GM18498 (cell line): ENCODE results near the gene OMP.

Experiments
- ATAC-seq: cut with Tn5 transposase; IDR thresholded peaks from one replicate; pipeline ENCODE4 v1.9.1; 2021; ENCODE audit warnings: mild to moderate bottlenecking, moderate library complexity; ENCODE audit not compliant: unreplicated experiment

OMP gene

DNA sequence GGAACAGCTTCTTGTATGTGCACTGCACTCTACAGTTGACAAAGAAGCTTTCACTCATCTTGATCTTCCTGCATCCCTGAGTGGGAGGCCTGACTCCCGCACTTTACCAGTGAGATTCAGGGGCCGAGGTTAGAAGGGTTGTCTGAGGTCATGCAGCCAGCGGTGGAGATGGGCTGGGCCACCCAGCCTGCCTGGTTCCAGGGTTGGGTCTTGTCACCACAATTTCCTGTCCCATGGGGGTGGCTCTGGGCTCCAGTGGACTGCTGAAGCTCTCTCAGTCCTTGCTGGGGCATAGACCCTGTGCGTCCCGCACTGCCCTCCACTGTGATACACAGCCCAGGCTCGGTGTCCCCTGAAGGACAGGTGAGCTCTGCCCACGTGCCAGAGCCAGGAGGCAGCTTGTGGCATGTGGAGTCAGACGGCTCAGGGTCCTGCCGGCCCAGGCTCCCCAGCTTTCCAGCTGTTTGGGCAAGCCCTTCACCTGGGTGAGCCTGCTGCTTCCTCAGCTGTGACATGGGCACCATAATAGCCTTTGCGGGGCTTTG, 18.5 kb downstream of the OMP start:
- ATAC-seq: no peak

- ATAC-seq: no peak
Observed at GRCh38 chr11:77121876-77122575, 19.4 kb downstream of the OMP start.

DNA sequence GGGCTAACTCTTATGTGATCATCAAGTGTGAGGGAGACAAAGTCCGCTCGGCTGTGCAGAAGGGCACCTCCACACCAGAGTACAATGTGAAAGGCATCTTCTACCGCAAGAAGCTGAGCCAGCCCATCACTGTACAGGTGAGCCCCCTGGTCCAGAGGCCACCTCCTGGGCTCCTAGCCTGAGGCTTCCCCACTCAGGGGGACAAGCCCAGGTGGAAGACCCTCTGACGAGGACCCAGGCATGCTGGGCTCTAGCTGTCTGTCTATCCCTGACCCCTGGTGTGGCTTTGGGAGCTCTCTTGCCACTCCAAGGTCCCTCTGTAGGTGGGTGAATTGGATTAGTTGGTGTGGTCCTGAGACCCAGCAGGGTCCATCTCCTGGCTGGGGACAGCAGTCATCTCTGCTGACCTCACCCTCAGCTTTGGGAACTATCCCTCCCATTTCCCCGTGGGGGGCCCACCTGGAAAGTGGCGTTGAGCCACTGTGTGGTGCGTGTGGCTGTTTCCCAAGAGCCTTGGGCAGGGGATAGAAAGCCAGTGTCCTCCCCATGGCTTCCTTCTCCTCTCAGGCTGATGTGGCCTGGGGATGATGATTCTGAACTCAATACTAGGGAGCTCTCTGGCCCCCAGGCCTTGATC, 20.1 kb downstream of the OMP start:
- ATAC-seq: no peak

DNA sequence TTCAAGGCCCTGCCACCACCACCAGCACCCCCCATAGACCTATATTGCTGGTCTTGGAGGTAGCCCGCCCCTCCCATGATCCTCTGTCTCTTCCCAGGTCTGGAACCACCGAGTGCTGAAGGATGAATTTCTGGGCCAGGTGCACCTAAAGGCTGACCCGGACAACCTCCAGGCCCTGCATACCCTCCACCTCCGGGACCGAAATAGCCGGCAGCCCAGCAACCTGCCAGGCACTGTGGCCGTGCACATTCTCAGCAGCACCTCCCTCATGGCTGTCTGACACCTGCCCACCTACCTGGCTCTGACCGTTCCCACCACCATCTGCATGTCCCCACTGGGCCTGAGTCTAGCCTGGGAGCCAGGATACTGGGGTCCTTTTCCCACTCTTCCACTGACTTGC, 21.0 kb downstream of the OMP start:
- ATAC-seq: no peak

- ATAC-seq: no peak
Observed at GRCh38 chr11:77124041-77124440, 21.4 kb downstream of the OMP start.

GRCh38 chr11:77124488-77124887, 21.8 kb downstream of the OMP start:
- ATAC-seq: no peak

DNA sequence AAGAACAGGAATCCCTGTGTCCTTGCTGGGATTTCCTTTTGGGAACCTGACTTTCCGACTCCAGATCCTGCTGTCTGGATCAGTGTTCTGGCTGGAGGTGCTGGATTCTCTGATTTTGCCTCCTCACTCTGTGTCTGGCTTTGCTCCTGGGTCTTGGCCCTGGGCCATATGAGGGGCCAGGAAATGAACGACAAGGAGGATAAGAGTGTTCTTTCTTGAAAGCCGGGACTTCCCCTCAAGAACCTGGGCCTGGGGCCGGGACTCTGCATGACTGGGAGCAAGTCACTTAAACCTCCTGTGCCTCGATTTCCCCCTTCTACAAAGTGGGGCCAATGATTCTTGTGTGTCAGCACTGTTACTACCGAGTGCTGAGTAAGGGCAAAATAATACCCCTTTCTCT, 22.6 kb downstream of the OMP start:
- ATAC-seq: no peak

GRCh38 chr11:77125695-77126094, 23.1 kb downstream of the OMP start:
- no peak for ATAC-seq

DNA sequence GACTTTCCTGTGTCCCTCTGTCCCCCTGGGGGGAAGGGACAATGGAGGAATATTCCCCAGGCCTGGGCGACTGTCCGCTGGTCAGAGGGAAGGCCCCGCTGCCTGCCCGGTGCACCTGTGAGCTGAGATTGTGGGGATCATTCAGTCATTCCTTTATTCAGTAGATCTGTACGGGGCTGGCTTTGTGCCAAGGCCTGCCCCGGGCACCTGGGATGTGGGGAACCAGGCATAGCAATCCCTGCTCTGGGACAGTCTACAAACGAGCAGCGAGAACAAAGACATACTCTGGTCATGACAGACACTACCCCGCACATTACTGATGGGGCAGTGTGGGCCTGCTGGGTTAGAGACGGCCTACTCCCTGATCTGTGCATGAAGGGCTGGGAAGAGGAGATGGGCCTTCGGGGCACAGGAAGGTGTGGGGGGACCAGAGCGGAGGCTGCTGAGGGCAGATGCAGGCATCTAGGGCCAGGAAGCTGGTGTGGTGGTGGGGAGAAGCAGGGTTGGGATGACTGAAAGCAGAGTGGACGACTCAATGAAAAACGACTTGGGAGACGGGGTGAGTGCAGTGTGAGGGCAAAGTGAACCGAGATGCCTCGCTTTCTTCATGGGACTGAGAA, 23.6 kb downstream of the OMP start:
- ATAC-seq: no peak

GRCh38 chr11:77126861-77127234, 24.2 kb downstream of the OMP start:
- ATAC-seq: no peak

DNA sequence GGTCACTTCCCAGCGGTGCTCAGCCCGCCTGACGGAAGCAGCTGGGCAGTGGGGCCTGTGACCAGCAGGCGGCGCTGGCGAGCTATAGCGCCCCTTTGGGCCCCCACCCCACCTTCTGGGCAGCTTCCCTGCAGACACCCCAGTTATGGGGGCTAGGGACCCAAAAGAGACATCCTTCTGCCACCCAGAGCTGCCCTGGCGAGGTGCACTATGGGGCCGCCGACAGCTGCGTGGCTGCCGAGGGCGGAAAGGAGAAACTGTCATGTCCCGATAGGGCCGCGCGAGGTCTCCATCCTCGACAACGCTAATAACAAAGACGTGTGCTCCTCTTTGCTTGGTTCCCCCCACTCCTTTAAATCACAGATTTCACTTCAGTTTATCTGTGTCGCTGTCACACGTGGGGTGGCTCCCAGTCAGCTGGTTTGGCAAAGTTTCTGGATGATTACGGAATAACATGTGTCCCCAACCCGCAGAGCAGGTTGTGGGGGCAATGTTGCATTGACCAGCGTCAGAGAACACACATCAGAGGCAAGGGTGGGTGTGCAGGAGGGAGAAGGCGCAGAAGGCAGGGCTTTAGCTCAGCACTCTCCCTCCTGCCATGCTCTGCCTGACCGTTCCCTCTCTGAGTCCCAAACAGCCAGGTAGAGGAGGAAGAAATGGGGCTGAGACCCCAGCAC, 24.7 kb downstream of the OMP start:
- ATAC-seq: no peak

DNA sequence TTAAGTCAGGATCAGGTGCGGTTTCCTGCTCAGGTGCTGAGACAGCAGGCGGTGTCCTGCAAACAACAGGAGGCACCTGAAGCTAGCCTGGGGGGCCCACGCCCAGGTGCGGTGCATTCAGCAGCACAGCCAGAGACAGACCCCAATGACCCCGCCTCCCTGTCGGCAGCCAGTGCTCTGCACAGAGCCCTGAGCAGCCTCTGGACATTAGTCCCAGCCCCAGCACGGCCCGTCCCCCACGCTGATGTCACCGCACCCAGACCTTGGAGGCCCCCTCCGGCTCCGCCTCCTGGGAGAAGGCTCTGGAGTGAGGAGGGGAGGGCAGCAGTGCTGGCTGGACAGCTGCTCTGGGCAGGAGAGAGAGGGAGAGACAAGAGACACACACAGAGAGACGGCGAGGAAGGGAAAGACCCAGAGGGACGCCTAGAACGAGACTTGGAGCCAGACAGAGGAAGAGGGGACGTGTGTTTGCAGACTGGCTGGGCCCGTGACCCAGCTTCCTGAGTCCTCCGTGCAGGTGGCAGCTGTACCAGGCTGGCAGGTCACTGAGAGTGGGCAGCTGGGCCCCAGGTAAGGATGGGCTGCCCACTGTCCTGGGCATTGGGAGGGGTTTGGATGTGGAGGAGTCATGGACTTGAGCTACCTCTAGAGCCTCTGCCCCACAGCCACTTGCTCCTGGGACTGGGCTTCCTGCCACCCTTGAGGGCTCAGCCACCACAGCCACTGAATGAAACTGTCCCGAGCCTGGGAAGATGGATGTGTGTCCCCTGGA, 25.5 kb downstream of the OMP start, which contains the start of gene MYO7A:
Gene MYO7A (plus strand): TSS at position 327 of the 772 bp plus-strand sequence. CDS start 2,389 bp downstream, outside the sequence.
- ATAC-seq: no peak

- ATAC-seq: no peak
Observed at GRCh38 chr11:77129069-77129841, 26.6 kb downstream of the OMP start.

GRCh38 chr11:77129842-77130756, 27.5 kb downstream of the OMP start:
- ATAC-seq: no peak

GRCh38 chr11:77130763-77131513, 28.3 kb downstream of the OMP start:
- ATAC-seq: no peak

- ATAC-seq: no peak
Observed at GRCh38 chr11:77131560-77131959, 28.9 kb downstream of the OMP start.

- no peak for ATAC-seq
Observed at GRCh38 chr11:77135069-77135468, 32.4 kb downstream of the OMP start.

DNA sequence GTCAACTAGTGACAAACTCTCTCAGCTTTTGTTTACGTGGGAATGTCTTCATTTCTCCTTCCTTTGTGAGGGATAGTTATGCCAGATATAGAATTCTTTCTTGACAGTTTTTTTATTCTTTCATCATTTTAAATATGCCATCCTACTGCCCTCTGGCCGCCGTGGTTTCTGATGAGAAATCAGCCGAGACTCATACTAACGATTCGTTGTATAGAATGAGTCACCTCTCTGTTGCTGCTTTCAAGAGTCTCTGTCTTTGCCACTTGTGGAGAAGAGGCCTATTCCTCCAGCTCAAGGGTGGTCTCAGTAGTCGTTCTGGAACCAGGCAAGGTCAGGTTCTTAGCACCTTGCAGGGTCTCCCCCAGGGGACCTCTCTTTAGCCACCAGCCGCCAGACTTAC, 33.4 kb downstream of the OMP start:
- no peak for ATAC-seq
